ENCODE data around the gene DNAJC4. TPM values are rescaled to one million over a fixed set of nuclear protein-coding genes. Genes with fewer than 3 reads are reported as not detected.

DNAJC4 gene
- total RNA-seq, 1 donor from 2014 or later: 17.6 TPM

- TF ChIP-seq CTCF (conservative IDR thresholded peaks at IDR 0.05; ENCODE audit: low read depth, low read length): no peak
- H3K4me3 ChIP-seq (ENCODE audit: low read depth, low read length): peak overlapping the region; percentile 96
- peak; percentile 83 for DNase-seq (ENCODE audit: low read depth)
Measured at GRCh38 chr11:64241241-64241490, 10.8 kb downstream of the DNAJC4 start.

GRCh38 chr11:64241491-64242374 lies 11.4 kb downstream of the DNAJC4 start:
- H3K4me3 ChIP-seq (ENCODE audit: low read depth, low read length): peak overlapping the region; percentile 96
- DNase-seq (ENCODE audit: low read depth): no peak
- no peak for TF ChIP-seq CTCF (conservative IDR thresholded peaks at IDR 0.05; ENCODE audit: low read depth, low read length)

GRCh38 chr11:64243236-64243854 lies 13.0 kb downstream of the DNAJC4 start:
- peak overlapping the region; percentile 96 for H3K4me3 ChIP-seq (ENCODE audit: low read depth, low read length)
- DNase-seq (ENCODE audit: low read depth): no peak
- no peak for TF ChIP-seq CTCF (conservative IDR thresholded peaks at IDR 0.05; ENCODE audit: low read depth, low read length)

GRCh38 chr11:64244107-64244506 lies 13.8 kb downstream of the DNAJC4 start:
- TF ChIP-seq CTCF (conservative IDR thresholded peaks at IDR 0.05; ENCODE audit: low read depth, low read length): no peak

GRCh38 chr11:64244966-64245365 lies 14.6 kb downstream of the DNAJC4 start:
- TF ChIP-seq CTCF (conservative IDR thresholded peaks at IDR 0.05; ENCODE audit: low read depth, low read length): no peak
- DNase-seq (ENCODE audit: low read depth): no peak
- peak overlapping the region; percentile 95 for H3K4me3 ChIP-seq (ENCODE audit: low read depth, low read length)

More at GRCh38 chr11:64244107-64244506, 13.8 kb downstream of the DNAJC4 start:
- DNase-seq (ENCODE audit: low read depth): no peak
- peak overlapping the region; percentile 3 for H3K4me3 ChIP-seq (ENCODE audit: low read depth, low read length)

- TF ChIP-seq CTCF (conservative IDR thresholded peaks at IDR 0.05; ENCODE audit: low read depth, low read length): no peak
- no peak for DNase-seq (ENCODE audit: low read depth)
- H3K4me3 ChIP-seq (ENCODE audit: low read depth, low read length): peak overlapping the region; percentile 95
Measured at GRCh38 chr11:64245401-64245796, 15.1 kb downstream of the DNAJC4 start.
